HG03139 (cell line): ENCODE results near the gene C22orf23.
"Not testable (repeated sequence)": the region's sequence is repeated elsewhere in the genome, so short reads cannot be mapped to it uniquely, and the experiment has no call there.

Experiments used
- ATAC-seq: cut with Tn5 transposase; IDR thresholded peaks from one replicate; pipeline ENCODE4 v1.9.1; 2021; ENCODE audit not compliant: unreplicated experiment

C22orf23 gene

GRCh38 chr22:37982938-37983859, 29.8 kb upstream of the C22orf23 start:
- ATAC-seq = no peak

DNA sequence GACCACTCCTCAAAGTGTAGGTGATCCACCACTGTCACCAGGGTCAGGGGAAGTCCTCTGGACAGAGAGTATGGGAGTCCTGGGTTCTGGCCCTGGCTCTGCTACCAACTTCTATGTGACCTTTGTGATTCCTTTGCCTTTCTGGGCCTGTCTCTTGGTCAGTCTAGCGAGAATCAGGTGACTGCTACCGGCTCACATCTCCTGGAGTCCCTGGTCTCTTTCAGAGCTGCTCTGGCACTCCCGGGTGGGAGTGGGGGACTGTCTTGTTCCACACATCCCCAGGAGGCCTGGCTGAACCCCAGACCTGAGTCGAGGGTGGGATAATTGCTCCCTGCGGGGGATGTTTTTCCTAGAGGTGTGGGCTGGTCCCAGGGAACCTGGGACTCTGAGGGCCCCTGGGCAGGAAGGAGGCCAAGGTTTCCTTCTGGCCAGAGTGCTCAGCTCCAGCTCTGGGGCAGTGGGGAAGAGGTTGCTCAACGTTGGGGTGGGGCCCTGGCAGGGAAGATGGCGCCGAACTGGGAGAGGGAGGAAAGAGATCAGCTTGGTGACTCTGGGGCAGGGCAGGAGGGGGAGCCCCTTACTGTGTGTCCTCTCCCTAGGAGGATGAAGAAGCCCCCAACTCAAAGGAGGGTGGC, 28.9 kb upstream of the C22orf23 start:
- no peak for ATAC-seq

DNA sequence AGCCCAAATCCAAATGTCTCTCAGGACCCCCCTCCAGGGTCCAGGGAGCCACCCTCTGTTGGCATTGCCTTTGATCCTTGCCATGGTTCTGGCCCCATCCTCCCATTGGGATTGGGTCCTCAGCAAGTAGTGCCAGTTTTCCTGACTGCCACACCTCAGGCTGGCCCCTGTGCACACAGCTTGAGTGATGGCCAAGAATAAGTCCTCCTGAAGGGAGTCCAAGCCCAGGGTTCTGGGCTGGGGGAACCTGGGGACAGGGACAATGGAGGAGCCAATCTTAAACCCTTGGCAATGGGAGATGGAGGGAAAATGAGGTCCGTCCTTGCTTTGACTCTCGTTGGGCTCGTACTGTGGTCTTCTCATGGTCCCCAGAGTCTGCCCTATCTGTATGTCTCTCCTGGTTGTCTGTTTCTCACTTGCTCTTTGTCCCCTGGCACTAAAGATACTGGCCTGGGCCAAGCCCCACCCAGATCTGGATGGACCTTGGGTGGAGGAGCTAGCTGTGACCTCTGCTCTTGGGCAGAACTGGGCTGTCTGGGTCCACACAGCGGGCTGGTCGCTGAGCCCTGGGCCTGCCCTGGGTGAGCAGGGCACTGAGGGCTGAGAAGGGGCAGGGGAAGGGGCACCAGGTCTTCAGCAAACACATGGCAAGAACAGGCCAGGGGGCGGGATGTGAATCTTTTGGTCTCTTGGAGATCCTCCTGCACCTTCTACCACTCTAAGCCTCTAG, 28.0 kb upstream of the C22orf23 start:
- no peak for ATAC-seq

DNA sequence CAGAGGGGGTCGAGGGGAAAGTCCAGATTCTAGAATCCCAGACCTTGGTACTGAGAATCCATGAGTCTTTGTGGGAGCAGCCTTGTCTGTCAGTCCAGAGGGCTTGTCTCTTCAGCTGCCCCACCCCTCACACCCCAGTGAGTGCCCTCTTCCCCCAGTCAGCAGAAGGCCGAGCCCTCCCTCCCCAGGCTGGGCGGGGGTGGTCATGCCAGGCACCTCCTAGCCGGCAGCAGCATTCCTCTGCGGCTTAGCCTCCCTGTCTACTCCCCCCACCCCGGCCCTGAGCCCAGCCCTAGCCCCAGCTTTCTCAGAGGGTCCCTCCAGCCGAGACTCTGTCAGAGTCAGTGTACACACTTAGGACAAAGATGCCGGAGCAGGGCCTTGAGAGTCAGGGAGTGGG, 26.4 kb upstream of the C22orf23 start:
- no peak for ATAC-seq

DNA sequence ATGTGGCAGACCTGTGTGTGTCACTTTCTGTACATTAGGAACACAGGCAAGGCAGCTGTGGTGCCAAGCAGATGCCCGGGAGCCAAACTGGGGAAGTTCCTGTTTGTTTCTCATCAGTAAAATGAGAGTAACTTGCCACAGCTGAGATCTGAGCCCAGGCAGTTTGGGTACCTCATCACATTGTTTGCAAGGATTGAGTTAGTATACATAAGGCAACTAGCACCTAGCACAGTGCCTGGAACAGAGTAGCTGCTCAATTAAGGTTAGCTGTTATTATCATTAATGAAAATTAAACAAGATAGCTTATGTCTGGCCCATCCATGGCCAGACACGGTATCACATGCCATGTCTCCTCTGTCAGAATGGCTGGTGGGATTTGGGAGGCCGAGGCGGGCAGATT, 23.1 kb upstream of the C22orf23 start:
- no peak for ATAC-seq

GRCh38 chr22:37976022-37976421, 22.6 kb upstream of the C22orf23 start:
- ATAC-seq = not testable (repeated sequence)

GRCh38 chr22:37975153-37975552, 21.8 kb upstream of the C22orf23 start:
- no peak for ATAC-seq

DNA sequence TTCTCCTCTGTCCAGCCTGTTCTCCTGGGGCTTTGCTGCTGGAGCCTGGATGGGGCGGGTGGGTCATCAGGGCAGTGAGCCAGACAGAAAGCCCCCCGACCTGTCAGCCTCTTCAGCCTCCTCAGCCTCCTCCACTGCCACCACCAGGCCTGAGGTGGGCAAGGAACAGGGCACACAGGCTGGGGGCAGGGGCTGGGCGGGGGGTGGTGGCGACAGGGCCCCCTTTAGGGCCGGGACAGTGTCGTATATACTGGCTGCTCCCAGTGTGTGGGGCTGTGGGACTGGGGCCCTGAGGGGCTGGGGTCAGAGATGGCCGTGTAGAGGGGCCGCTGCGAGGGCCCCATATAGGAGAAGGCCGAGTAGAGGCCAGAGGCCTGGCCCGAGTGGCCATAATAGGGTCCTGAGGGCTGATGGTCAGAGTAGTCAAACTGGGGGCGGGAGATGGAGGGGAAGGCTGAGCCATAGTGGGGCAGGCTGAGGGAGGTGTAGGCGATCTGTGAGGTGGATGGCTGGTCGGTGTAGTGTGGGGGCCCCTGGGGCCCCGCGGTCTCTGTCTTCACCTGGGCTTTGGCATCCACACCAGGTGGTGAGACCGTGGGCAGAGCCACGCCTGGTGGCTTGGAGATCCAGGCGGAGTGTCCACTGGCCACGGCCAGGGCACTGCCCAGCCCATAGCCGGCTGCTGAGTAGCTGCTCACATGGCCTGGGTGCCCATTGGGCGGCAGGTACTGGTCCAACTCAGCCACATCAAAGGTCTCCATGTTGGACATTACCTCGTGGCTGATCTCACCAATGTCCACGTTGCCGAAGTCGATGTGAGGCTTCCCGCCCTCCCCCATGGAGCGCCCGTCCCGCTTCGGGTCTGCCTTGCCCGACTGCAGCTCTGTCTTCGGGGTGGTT, 20.1 kb upstream of the C22orf23 start:
- ATAC-seq = no peak

DNA sequence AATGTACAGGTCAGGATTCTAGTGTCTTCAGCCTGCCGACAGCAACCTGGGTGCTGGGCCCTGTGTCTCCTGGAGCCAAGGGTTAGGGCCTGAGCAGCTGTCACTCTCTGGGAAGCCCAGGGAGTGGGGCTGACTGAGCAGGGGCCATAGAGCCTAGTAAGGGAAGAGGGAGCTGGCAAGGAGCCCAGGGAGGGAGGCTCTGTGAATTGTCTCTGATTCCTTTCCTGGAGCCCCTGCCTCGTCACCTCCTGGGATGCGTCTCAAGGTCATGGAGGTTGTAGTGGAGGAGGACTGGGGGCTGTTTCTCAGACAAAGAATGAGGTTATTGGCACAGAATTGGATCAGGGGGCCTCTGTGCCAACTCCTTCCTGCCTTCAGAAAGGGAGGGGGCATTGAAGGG, 19.1 kb upstream of the C22orf23 start:
- ATAC-seq = no peak

DNA sequence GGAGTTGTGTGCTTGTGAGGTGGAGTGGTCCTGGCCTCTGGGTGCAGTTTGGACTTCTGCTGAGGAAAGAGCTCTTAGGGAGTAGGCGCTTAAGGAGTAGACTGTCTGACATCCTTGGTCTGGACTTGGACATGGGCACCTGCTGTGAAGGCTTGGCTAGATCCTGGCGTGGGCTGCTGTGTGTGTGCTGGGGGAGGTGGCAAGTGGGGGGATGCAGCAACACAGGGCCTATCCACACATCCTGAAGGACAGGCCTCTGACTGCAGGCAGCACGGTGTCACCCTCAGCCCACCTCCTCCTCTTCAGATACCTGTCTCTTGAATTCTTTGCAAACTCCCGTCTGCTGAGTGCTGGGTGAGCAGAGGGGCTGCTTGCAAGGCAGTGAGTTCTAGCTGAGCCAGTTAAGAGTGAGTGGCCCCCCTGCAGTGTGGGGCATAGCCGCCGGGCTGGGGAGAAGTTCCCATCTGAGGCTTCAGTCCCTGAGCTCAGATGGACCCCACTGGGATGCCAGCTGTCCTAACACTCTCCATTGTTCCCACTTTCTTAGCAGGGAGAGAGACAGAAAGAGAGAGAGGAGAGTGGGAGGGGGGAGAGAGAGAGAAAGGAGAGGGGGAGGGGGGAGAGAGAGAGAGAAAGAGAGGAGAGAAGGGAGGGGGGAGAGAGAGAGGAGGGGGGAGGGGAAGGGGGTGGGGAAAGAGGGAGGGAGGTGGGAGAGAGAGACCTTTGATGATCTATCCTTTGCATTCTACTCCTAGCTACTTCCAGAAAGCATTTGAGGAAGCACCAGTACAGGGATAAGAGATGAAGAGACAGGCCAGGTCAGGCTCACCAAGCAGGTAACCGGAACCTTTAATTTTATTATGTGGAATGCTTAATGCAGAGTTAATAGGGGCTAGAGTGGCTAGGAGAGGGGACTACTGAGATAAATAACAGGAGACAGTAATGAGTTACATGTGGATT, 18.4 kb upstream of the C22orf23 start:
- no peak for ATAC-seq

DNA sequence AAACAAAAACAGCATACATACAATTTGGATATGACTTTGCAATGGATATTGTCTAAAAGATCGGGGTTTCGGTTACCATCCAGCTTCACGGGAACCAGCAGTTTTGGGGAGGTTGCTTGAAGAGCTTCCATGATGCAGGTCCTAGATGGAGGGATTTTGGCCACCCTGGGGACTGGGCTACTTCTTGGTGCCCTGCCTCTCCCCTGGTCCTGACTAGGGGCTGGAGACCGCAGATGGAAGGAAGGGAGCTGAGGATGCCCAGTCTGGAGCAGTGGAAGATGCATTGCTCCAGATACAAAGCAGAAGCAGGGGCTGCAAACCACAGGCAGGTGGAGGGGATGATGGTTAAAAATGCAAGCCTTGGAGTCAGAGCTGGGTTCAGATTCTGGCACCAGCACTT, 17.5 kb upstream of the C22orf23 start:
- ATAC-seq = no peak

DNA sequence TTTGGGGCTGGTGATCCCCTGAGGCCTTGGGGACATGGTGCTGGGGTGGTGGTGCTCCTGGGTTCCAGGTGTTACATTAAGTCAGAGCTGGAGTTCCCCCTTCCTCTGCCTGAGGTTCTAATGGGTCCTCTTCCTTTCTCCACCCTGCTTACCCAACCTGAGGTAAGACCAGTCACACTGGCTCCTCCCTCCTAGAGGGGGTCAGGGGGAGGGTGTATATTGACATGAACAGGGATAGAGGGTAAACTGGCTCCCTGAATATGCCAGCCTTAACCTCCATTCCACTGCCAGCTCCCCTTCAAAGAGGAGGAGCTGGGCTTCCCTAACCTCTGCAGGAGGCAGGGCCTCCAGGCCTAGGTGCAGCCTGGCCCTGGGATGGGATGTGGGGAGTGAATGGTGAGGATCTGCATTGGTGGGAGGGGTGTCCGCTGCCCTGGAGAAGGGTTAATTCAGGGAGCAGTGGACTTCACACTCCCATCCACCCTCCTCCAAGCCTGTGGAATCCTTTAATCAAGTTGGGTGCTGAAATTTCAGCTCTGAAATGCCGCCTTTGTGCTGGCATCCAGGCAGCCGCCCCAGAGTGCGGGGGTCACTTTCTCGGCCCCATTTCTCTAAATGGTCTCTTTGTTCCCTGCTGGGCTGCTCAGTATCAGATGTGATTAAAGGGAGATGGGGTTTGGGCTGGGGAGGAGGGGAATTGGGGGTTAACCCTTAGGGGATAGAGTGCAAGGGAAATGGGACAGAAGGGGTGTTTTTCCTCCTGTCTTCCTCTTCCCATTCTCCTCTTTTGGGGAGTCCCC, 15.3 kb upstream of the C22orf23 start:
- ATAC-seq = no peak

GRCh38 chr22:37967637-37968451, 14.4 kb upstream of the C22orf23 start:
- no peak for ATAC-seq

- no peak for ATAC-seq
Measured at GRCh38 chr22:37967147-37967546, 13.7 kb upstream of the C22orf23 start.

DNA sequence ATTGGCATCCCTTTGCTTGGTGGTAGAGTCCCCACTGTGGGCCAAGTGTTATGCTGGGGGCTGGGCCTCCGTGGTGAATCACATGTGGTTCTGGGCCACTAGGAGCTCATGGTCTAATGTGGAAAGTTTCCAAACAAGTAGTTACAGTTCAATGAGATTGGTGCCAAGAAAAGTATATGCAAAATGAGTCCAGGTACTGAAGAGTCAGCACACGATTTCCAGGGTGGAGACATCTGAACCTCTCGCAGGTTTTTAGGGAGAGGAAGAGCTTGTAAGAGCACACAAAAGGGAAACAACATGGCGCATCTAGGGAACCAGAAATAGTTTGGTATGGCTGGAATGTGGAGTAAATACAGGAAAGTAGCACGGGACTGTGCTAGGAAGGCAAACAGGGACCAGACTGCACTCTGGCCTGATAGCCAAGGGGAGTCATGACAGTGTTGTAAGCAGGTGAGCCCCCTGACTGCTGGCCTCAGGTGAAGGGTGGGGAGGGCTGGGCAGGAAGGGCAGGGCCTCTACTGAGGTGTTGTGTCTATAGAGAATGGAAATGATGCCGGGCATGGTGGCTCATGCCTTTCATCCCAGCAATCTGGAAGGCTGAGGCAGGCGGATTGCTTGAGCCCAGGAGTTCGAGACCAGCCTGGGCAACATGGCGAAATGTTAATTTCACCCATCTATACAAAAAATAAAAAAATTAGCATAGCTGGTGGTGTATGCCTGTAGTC, 12.7 kb upstream of the C22orf23 start:
- no peak for ATAC-seq

DNA sequence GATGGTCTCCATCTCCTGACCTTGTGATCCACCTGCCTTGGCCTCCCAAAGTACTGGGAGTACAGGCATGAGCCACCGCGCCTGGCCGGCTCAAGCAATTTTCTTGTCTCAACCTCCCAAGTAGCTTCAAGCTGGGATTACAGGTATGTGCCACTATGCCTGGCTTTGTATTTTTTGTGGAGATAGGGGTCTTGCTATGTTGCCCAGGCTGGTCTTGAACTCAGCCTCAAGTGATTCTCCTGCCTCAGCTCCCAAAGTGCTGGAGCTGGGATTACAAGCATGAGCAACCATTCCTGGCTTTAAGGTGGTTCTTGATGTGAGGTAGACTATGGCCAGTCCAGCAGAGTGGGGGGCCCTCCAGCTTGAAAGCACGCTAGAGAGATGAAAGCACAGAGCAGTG, 7.7 kb upstream of the C22orf23 start:
- no peak for ATAC-seq

DNA sequence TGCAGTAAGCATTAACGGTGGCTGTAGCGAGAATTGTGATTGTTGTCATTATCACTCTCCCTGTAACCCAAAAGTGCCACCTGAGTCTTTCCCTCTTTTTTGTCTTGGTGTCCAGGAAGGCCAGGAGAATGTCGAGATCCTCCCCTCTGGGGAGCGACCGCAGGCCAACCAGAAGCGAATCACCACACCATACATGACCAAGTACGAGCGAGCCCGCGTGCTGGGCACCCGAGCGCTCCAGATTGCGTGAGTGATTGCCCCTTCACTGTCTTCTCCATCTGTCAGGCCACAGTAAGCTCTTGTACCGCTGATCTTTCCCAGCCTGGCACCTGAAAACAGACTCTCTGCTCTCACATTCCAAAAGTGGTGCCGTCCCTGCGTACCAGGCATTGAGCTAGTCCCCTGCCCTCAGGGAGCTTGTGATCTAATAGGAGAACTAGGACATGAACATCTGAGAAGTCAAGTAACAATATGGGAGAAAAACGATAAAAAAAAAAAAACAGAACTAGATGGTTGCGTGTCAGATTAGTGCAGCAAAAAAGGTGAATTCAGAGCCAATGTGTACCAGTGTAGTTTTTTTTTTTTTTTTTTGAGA, 5.9 kb upstream of the C22orf23 start:
- ATAC-seq = no peak
